Epithelial cell of proximal tubule (primary cell): ENCODE data around the gene ARHGEF18. TPM values are rescaled to one million over a fixed set of nuclear protein-coding genes. Genes with fewer than 3 reads are reported as not detected.
A peak's percentile ranks its signal among the peaks of the same experiment; 100 is the strongest.

Experiments
- DNase-seq: peaks from one replicate; pipeline ENCODE4 v3.0.0-alpha.2; 2011; ENCODE audit warnings: low read depth
- H3K4me3 ChIP-seq: 2 replicates; pipeline ENCODE4 v1.5.1; 2011; ENCODE audit warnings: low read depth, mild to moderate bottlenecking, low read length
- total RNA-seq: library from RNA; depleted of rRNA; stranded (reverse); fragments of >200 nt; gene quantifications from 2 replicates; pipeline ENCODE4 v1.2.3, GENCODE V29; 2015
- TF ChIP-seq, protein P1 (sequence below): conservative IDR thresholded peaks from 2 replicates; pipeline ENCODE4 v1.5.1; 2012; ENCODE audit warnings: low read depth, mild to moderate bottlenecking, low read length

The ARHGEF18 gene
- total RNA-seq, 1 donor from 2014 or later: 61.5 TPM

DNA sequence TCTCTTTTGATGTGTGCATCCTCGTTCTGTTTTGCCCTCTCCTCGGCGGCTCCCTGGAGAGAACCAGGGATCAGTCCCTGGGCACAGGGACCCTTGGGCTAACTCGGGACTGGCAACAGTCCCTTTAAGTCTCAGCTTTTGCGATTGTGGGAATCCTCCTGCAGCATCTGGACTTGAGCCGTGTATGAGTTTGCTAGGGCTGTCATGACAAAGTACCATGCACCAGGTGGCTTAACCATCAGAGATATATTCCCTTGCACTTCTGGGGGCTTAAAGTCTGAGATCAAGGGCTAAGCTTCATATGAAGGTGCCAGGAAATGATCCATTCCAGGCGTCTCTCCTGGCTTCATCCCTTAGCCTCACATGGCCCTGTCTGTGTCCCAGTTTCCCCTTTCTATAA is 34.5 kb downstream of the ARHGEF18 start:
- DNase-seq: no peak
- TF ChIP-seq, protein P1, sequence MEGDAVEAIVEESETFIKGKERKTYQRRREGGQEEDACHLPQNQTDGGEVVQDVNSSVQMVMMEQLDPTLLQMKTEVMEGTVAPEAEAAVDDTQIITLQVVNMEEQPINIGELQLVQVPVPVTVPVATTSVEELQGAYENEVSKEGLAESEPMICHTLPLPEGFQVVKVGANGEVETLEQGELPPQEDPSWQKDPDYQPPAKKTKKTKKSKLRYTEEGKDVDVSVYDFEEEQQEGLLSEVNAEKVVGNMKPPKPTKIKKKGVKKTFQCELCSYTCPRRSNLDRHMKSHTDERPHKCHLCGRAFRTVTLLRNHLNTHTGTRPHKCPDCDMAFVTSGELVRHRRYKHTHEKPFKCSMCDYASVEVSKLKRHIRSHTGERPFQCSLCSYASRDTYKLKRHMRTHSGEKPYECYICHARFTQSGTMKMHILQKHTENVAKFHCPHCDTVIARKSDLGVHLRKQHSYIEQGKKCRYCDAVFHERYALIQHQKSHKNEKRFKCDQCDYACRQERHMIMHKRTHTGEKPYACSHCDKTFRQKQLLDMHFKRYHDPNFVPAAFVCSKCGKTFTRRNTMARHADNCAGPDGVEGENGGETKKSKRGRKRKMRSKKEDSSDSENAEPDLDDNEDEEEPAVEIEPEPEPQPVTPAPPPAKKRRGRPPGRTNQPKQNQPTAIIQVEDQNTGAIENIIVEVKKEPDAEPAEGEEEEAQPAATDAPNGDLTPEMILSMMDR: no peak
- H3K4me3 ChIP-seq: no peak overlapping the region

DNA sequence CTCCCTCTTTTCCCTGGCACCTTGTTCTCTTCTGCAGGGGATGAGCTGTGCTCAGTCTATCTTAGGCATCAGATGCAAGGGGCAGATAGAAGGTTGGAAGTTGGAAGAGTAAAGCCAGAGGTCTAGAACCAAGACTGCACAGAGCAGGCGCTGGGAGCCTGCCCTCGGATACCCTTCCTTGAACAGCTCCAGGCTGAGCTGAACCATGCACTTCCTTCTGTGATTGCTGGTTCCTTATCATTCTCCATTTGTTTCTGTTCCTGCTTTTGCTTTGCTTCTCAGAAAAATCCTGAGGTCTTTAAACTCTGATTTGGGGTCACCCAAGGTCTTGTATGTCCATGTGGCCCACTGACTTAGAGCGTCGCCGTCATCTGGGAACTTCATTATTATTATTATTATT is 36.3 kb downstream of the ARHGEF18 start:
- DNase-seq: no peak
- TF ChIP-seq, protein P1: no peak
- no peak overlapping the region for H3K4me3 ChIP-seq

DNA sequence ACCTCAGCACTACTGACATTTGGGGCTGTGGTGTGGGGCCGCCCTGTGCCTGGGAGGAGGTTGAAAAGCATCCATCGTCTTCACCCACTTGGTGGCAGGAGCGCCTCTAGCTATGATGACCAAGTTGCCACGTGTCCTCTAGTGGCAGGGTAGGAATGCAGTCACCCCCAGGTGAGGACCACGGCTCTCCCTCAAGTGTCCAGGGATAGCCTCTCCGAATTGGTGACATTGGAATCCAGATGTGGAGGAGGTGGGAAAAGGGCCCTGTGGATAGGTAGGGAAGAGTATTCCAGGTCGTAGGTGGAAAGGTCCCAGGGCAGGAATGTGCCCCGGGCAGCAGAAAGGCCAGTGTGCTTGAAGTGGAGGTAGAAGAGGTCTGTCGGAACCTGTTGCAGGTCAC is 37.6 kb downstream of the ARHGEF18 start:
- TF ChIP-seq, protein P1: no peak
- H3K4me3 ChIP-seq: no peak overlapping the region
- no peak for DNase-seq

DNA sequence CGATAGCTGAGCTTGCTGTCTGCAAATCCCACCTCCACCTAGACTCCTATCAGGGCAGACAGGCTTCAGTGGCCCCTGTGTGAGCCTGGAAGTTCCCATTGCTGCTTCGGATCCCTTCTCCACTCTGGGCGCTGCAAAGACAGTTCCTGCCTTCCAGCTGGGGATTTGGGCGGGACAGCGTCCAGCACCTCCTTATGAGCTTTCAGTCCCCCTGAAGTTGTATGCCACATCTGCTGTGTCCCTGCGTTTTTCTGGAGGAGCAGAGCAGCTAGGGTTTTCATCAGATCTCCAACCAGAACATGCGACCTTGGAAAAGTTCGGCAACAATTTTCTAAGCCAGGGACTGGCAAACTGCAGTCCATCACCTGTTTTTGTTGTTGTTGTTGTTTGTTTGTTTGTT is 38.0 kb downstream of the ARHGEF18 start:
- H3K4me3 ChIP-seq: no peak overlapping the region
- DNase-seq: no peak
- TF ChIP-seq, protein P1: no peak

DNA sequence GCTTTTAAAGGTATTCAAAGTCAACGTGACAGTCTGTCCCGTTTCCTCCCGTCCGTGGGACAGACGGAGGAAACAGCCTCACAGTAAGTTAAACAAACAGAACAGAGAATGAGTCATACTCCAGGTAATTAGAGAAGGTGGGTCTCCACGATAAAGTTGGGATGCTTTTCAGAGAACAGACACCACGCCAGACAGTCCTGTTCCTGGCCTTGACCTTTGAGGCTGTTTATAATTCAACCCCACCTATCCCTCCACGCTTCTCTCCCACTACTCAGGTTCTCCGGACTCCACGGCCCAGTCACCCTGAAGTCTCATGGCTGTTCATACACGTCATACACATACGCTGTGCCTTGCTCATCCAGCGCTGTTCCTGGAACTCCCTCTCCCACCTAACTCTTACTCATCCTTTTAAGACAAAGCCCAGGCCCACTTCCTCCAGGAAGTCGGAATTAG is 42.5 kb downstream of the ARHGEF18 start:
- no peak for DNase-seq
- TF ChIP-seq, protein P1: no peak
- no peak overlapping the region for H3K4me3 ChIP-seq

DNA sequence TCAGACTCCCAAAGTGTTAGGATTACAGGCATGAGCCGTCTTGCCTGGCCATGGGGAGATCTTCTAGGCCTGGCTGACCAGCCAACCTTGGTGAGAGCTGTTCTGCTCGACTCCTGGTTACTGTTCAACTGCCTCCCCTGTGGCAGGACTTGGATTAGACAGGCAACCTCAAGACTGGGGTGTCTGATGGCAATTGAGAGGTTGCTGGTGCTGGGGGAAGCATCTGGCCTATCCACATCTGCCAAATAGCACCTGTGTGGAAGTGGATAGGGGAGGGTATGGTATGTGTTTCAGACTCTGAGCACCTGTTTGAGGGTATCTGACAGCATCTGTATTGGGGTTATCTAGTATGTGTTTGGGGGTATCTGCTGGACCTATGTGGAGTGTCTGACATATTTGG is 44.7 kb downstream of the ARHGEF18 start:
- TF ChIP-seq, protein P1: no peak
- no peak for DNase-seq
- no peak overlapping the region for H3K4me3 ChIP-seq

DNA sequence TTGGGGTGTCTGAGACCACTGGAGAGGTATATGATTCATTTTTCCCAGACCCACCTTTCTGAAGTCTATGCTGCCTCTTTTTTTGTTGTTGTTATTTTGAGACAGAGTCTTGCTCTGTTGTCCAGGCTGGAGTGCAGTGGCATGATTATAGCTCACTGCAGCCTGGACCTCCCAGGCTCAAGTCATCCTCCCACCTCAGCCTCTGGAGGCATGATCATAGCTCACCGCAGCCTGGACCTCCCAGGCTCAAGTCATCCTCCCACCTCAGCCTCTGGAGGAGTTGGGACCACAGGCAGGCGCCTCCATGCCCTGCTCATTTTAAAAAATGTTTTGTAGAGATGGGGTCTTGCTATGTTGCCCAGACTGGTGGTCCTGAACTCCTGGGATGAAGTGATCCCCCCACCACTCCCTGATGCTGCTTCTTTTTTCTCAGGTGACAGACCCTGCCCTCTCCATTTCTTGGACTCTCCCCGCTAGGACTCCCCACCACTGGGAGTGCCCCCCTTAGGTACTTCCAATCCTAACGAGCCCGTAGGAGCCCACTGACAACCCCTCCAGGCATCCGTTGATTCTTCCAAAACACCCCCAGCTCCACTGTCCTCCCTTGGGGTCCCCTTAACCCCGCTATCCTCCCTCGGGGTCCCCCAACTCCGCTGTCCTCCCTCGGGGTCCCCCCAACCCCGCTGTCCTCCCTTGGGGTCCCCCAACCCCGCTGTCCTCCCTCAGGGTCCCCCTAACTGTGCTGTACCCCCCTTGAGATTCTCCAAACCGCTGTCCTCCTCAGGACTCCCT is 45.4 kb downstream of the ARHGEF18 start:
- peak overlapping the region; percentile 92 for H3K4me3 ChIP-seq
- DNase-seq: no peak
- TF ChIP-seq, protein P1: no peak
